Activated T-helper 1 cell treated with anti-CD3 and anti-CD28 coated beads, Interleukin-12 subunit alpha, Interleukin-12 subunit beta, Interleukin-2, Interleukin-4 antibody, amounts not matched to agents 30 ng/mL and 10 ng/mL and 1 ng/mL, durations not matched to agents 14 hours and 24 hours and 36 hours (primary cell): ENCODE data around the gene NFATC2. TPM values are rescaled to one million over a fixed set of nuclear protein-coding genes. Genes with fewer than 3 reads are reported as not detected.

Source experiments
- DNase-seq: peaks from one replicate; pipeline ENCODE4 v3.0.0; 2021; ENCODE audit warnings: low spot score
- H3K27ac Mint-ChIP-seq: one replicate; pipeline ENCODE4 v1.8.0; 2021; ENCODE audit warnings: mild to moderate bottlenecking, mixed read lengths
- H3K27me3 Mint-ChIP-seq: one replicate; pipeline ENCODE4 v1.8.0; 2022; ENCODE audit warnings: mild to moderate bottlenecking, moderate library complexity, mixed read lengths; ENCODE audit not compliant: insufficient read depth
- H3K36me3 Mint-ChIP-seq: one replicate; pipeline ENCODE4 v1.8.0; 2021; ENCODE audit warnings: low read depth, mixed read lengths
- H3K4me1 Mint-ChIP-seq: one replicate; pipeline ENCODE4 v1.8.0; 2021; ENCODE audit warnings: low read depth, mixed read lengths
- H3K4me3 Mint-ChIP-seq: one replicate; pipeline ENCODE4 v1.8.0; 2021; ENCODE audit warnings: mild to moderate bottlenecking, moderate library complexity, mixed read lengths
- H3K9me3 Mint-ChIP-seq: one replicate; pipeline ENCODE4 v1.8.0; 2021; ENCODE audit warnings: mixed read lengths
- intact Hi-C: fragments of 100-400 bp; cut with micrococcal nuclease; formaldehyde crosslinking; loops from one replicate; pipeline ENCODE4 v1.15.1; 2024
- total RNA-seq: library from RNA; stranded (reverse); gene quantifications from 2 replicates; pipeline ENCODE4 v1.2.3, GENCODE V29; 2022

NFATC2 gene
- total RNA-seq, 1 donor from 2014 or later: 84.0 TPM

DNA sequence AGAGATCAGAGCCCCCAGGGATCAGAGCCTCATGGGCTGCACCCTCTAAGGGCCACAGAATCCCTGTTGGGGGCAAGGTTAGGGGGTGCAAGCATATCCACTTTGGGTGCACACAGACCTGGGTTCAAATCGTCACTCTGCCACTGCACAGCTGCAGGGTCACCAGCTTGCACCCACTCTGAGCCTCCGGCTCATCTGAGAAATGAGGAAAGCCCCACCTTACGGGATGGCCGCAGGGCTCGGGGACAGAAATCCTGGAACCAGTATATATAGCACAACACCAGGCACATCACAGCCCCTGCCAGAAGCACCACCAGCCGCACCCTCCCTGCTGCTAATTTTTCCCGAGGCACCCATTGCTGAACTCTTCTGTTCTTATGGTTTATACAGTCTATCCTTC, 169.6 kb downstream of the NFATC2 start:
- intact Hi-C loops: loop anchor here (1.0 kb wide), 3 partner anchors 222 to 710 kb away; no protein-coding TSS in a partner anchor
- Mint-ChIP-seq H3K4me1 (peaks cover 19% of the 10 kb centered on the region), H3K4me3 (no peak overlapping the region), H3K36me3 (peaks cover 4% of the 10 kb centered on the region), H3K27ac (no peak overlapping the region), H3K27me3 (peaks cover 4% of the 10 kb centered on the region), H3K9me3 (no peaks in the 10 kb centered on the region)
- DNase-seq: no peak

DNA sequence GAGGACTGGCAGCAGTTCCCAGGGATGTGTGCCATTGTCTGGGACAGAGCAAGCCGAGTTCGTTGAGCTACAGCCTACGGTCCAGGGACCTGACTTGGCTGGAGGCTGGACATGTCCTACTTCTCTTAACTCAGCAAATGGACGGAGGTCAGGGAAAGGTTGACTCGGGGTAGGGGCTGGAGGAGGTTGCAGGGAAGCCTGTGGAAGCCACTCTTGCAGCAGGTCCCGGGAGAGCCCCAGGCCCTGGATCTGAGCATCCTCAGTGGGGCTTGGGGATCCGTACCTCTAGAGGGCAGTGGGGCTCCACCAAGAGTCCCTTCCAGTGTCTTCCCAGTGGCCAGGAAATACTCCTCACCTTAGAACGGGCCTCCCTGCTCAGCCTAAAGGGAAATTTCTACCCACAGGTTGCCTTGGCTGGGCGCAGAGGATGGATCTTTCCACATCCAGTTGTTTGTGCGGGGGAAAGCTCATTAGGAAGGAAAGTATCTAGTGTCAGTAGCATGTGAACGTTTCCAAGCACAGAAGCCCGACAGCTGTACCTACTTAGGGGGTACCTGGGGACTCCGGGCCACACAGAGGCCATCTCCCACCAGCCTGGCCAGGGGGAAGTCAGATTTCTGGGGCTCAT, 170.2 kb downstream of the NFATC2 start:
- Mint-ChIP-seq H3K36me3 (peaks cover 3% of the 10 kb centered on the region), H3K4me3 (no peak overlapping the region), H3K9me3 (no peaks in the 10 kb centered on the region), H3K27me3 (peaks cover 5% of the 10 kb centered on the region), H3K27ac (no peak overlapping the region), H3K4me1 (peaks cover 17% of the 10 kb centered on the region)
- peak; percentile 22 for DNase-seq
- intact Hi-C loops: loop anchor here (1.0 kb wide), 3 partner anchors 223 to 711 kb away; no protein-coding TSS in a partner anchor

GRCh38 chr20:51371720-51372119, 170.8 kb downstream of the NFATC2 start:
- H3K27me3 Mint-ChIP-seq: peaks cover 5% of the 10 kb centered on the region
- H3K27ac Mint-ChIP-seq: no peak overlapping the region
- no peaks in the 10 kb centered on the region for H3K9me3 Mint-ChIP-seq
- no peak overlapping the region for H3K4me3 Mint-ChIP-seq
- peaks cover 17% of the 10 kb centered on the region for H3K4me1 Mint-ChIP-seq
- DNase-seq: no peak
- intact Hi-C loops: loop anchor here (1.0 kb wide), 3 partner anchors 224 to 712 kb away; no protein-coding TSS in a partner anchor
- H3K36me3 Mint-ChIP-seq: no peaks in the 10 kb centered on the region

GRCh38 chr20:51369503-51369902, 173.0 kb downstream of the NFATC2 start:
- intact Hi-C loops: no loop called here
- DNase-seq: no peak
- Mint-ChIP-seq H3K9me3 (no peaks in the 10 kb centered on the region), H3K4me3 (no peak overlapping the region), H3K4me1 (peaks cover 17% of the 10 kb centered on the region), H3K27ac (no peak overlapping the region), H3K36me3 (no peaks in the 10 kb centered on the region), H3K27me3 (peaks cover 5% of the 10 kb centered on the region)

DNA sequence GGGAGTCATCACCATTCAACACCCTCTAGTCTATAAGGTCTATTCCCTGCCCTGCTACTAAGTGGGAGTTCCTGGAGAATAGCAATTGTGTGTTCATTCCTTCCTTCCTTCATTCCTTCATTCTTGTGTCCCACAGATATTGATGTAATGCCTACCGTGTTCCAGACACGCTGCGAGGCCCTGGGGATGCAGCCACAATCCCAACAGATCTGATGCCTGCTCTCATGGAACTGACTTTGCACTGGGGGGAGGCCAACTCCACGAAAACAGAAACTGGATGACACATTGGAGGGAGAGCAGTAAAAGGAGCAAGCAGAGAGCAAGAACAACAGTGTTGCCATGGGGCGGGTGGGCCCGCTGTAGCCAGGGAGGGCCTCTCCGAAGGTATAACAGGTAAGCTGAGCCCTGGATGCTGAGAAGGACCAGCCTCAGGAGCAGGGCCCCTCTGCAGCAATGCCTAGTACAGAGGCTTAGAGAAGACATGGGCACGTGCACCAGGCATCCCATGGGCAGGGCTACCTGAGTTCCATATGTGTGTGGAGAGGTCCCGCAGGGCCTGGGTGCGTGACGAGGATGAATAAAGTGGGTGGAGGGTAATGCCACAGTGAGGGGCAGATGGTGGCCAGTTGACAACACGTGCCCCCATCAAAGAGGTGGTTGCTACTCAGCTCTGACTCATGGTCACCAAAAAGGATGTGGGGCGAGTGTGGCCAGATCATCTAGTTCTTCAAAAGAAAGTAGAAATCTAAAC, 173.9 kb downstream of the NFATC2 start:
- Mint-ChIP-seq H3K27me3 (peaks cover 5% of the 10 kb centered on the region), H3K9me3 (peaks cover 4% of the 10 kb centered on the region), H3K27ac (no peak overlapping the region), H3K4me1 (peaks cover 20% of the 10 kb centered on the region), H3K4me3 (no peak overlapping the region), H3K36me3 (peaks cover 3% of the 10 kb centered on the region)
- intact Hi-C loops: no loop called here
- DNase-seq: no peak

DNA sequence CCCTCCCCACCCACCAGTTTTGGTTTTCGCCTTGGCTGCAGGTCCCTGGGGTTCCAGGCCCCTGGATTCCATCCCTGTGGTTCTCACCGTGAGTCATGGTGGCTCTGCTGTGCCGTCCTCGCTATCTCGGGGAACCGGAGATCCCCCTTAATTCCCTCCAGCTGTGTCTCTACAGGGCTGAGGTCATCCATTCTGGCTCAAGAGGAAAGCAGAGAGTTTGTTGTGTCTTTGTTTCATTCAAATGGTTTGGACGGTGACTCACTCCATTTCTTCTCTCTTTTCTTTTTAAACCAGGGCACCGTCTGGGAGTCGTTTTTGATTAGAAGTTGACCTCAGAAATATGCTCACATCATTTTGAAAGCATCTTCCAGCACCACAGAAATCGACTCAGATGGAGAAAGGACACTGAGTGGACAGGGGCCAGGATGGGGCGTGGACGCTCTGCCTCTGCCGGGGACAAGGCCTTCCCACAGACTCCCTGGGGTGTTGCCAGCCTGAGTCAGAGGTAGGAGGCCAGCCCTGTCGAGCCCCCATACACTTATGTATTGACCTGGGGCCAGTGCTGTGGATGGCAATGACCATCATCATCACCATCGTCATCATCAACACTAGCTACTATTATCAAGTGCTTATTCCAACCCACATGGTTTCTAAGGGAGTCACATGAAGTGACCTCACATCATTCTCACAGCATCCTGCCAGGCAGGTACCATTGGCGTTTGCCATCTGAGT, 176.2 kb downstream of the NFATC2 start:
- H3K27me3 Mint-ChIP-seq: peaks cover 5% of the 10 kb centered on the region
- H3K9me3 Mint-ChIP-seq: peaks cover 7% of the 10 kb centered on the region
- H3K4me1 Mint-ChIP-seq: peaks cover 12% of the 10 kb centered on the region
- DNase-seq: no peak
- intact Hi-C loops: no loop called here
- peaks cover 3% of the 10 kb centered on the region for H3K36me3 Mint-ChIP-seq
- no peak overlapping the region for H3K27ac Mint-ChIP-seq
- H3K4me3 Mint-ChIP-seq: no peak overlapping the region

DNA sequence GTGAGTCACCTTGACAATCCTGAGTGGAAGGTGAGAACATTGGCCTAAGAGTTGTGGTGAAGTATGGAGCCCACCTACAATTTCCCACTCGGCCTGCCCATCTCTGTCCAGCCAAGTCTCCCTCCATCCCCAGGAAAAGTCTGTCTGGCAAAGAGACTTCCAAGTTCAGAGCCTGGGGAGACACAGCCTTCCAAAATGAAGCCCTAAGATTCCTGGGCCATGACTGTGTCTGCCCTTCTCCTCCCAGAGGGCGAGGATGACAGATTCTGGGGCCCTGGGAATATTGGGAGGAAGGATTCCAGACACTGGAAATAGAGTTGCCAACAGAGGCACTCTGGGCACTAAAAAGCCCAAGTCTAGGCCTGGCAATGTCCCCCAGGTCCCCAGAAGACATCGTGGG, 176.8 kb downstream of the NFATC2 start:
- Mint-ChIP-seq H3K4me1 (peaks cover 12% of the 10 kb centered on the region), H3K27me3 (peaks cover 4% of the 10 kb centered on the region), H3K27ac (no peak overlapping the region), H3K4me3 (no peak overlapping the region), H3K9me3 (peaks cover 7% of the 10 kb centered on the region), H3K36me3 (peaks cover 3% of the 10 kb centered on the region)
- intact Hi-C loops: no loop called here
- DNase-seq: no peak

GRCh38 chr20:51363813-51364212, 178.7 kb downstream of the NFATC2 start:
- H3K9me3 Mint-ChIP-seq: peaks cover 7% of the 10 kb centered on the region
- no peak for DNase-seq
- no peak overlapping the region for H3K4me3 Mint-ChIP-seq
- H3K27me3 Mint-ChIP-seq: peaks cover 4% of the 10 kb centered on the region
- no peak overlapping the region for H3K27ac Mint-ChIP-seq
- H3K36me3 Mint-ChIP-seq: peaks cover 3% of the 10 kb centered on the region
- peaks cover 10% of the 10 kb centered on the region for H3K4me1 Mint-ChIP-seq
- intact Hi-C loops: no loop called here

DNA sequence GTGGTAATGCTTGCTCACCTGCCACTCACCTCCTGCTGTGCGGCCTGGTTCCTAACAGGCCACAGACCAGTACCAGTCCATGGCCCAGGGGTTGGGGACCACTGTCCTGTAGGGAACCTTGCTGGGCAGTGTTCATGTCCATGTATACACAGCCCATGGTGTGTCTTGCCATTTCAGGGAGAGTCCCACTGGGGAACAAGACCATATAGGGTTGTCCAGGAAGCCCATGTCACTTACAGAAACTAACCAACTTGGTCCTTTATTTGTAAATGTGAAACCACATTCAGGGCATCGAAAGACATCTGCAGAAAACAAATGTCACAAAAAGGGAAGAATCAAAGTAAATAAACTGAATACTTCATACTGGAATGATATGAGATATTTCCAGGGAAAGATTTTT, 179.1 kb downstream of the NFATC2 start:
- Mint-ChIP-seq H3K4me3 (no peak overlapping the region), H3K27ac (no peak overlapping the region), H3K36me3 (peaks cover 3% of the 10 kb centered on the region), H3K4me1 (peaks cover 5% of the 10 kb centered on the region), H3K9me3 (peaks cover 7% of the 10 kb centered on the region), H3K27me3 (peaks cover 4% of the 10 kb centered on the region)
- no peak for DNase-seq
- intact Hi-C loops: no loop called here

- H3K9me3 Mint-ChIP-seq: peaks cover 7% of the 10 kb centered on the region
These were observed 180.3 kb downstream of the NFATC2 start for GRCh38 chr20:51362254-51362653.

GRCh38 chr20:51361258-51361657, 181.3 kb downstream of the NFATC2 start:
- Mint-ChIP-seq H3K27me3 (no peaks in the 10 kb centered on the region), H3K27ac (no peak overlapping the region), H3K4me3 (no peak overlapping the region), H3K9me3 (peaks cover 7% of the 10 kb centered on the region), H3K36me3 (peaks cover 3% of the 10 kb centered on the region), H3K4me1 (peaks cover 5% of the 10 kb centered on the region)
- intact Hi-C loops: no loop called here
- DNase-seq: no peak

More at GRCh38 chr20:51362254-51362653, 180.3 kb downstream of the NFATC2 start:
- intact Hi-C loops: no loop called here
- no peak overlapping the region for H3K27ac Mint-ChIP-seq
- H3K27me3 Mint-ChIP-seq: peaks cover under 1% of the 10 kb centered on the region
- DNase-seq: no peak
- H3K4me3 Mint-ChIP-seq: no peak overlapping the region
- H3K36me3 Mint-ChIP-seq: peaks cover 3% of the 10 kb centered on the region
- peaks cover 5% of the 10 kb centered on the region for H3K4me1 Mint-ChIP-seq

DNA sequence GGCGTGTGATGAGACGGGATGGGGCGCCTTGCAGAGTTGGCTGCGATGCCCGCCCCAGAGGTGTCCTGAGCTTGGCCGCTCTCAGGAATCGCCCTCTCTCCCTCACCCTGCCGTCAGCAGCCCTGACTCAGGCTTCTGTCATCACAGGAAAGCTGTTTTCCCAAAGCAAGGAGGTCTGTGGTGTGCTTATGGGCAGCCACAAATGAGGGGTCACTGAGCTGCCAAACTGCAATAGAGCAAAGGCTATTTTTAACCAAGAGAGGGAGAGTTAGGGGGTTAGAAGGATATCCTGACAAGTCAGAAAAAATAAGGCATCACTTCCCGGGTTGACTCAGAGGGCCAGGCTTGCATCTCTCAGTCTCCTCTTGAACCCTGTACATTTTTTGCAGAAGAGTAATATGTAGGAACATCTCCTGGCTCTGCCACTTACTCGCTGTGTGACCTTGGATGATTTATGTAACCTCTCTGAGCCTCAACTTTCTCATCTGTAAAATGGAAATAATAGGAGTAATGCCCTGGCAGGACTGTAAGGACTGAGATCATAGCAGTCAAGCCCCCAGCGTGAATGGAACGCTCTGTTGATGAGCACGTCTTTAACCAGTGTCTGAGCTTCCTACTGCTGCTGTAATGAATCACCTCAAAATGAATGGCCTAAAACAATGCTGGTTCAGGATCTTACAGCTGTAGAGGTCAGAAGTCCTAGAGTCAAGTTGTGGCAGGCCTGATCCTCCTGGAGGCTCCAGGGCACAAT, 181.9 kb downstream of the NFATC2 start:
- Mint-ChIP-seq H3K4me1 (peaks cover 5% of the 10 kb centered on the region), H3K27ac (no peak overlapping the region), H3K4me3 (no peak overlapping the region), H3K9me3 (peaks cover 7% of the 10 kb centered on the region), H3K36me3 (peaks cover 3% of the 10 kb centered on the region), H3K27me3 (no peaks in the 10 kb centered on the region)
- no peak for DNase-seq
- intact Hi-C loops: no loop called here
